NCI-H69 (cell line): Measurements from ENCODE around the gene NIN.

Experiments
- DNase-seq: peaks from one replicate; lab custom pipeline; 2025; lab: John Stamatoyannopoulos, UW

NIN gene, protein sequence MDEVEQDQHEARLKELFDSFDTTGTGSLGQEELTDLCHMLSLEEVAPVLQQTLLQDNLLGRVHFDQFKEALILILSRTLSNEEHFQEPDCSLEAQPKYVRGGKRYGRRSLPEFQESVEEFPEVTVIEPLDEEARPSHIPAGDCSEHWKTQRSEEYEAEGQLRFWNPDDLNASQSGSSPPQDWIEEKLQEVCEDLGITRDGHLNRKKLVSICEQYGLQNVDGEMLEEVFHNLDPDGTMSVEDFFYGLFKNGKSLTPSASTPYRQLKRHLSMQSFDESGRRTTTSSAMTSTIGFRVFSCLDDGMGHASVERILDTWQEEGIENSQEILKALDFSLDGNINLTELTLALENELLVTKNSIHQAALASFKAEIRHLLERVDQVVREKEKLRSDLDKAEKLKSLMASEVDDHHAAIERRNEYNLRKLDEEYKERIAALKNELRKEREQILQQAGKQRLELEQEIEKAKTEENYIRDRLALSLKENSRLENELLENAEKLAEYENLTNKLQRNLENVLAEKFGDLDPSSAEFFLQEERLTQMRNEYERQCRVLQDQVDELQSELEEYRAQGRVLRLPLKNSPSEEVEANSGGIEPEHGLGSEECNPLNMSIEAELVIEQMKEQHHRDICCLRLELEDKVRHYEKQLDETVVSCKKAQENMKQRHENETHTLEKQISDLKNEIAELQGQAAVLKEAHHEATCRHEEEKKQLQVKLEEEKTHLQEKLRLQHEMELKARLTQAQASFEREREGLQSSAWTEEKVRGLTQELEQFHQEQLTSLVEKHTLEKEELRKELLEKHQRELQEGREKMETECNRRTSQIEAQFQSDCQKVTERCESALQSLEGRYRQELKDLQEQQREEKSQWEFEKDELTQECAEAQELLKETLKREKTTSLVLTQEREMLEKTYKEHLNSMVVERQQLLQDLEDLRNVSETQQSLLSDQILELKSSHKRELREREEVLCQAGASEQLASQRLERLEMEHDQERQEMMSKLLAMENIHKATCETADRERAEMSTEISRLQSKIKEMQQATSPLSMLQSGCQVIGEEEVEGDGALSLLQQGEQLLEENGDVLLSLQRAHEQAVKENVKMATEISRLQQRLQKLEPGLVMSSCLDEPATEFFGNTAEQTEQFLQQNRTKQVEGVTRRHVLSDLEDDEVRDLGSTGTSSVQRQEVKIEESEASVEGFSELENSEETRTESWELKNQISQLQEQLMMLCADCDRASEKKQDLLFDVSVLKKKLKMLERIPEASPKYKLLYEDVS (N-terminal part only)

DNA sequence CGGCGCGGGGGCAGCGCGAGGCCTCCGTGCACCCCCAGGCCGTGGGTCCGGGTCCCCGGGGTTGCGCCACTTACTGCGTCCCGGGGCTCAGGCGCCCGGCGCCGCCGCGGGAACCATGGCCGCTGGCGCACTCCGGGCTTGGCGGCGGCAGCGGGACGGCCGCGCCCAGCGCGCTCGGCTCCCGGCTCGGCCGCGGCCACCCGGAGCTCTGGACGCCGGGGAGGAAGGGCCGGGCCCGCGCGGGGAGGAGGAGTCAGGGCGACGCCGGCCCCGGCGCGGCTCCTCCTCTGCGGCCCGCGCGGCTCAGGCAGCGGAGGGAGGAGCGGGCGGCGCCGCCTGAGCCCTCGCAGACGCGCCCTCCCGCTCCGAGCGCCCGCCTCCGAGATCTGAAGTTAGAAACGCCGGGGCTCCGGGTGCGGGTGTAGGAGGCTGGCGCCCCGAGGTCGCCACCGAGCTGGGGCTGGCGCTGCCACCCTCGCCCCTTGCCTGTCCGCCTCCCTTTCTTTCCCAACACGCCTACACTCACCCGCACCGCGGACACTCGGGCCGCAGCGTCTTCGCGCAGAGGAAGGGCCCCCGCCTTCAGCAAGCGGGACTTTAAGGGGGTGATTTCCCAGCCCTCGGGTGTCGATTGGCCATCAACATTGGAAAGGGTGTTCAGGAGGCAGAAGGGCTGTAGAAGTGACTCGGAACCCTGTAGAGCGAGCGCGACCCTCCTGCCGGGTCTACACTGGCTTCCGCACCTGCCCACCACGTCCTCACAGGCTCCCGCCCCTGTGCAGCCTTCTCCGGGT is at the start of gene NIN:
NIN (minus strand) TSS at position 231 of the 794 bp plus-strand sequence. CDS start 9,106 bp downstream, outside the sequence.
- peak; percentile 93 for DNase-seq

DNA sequence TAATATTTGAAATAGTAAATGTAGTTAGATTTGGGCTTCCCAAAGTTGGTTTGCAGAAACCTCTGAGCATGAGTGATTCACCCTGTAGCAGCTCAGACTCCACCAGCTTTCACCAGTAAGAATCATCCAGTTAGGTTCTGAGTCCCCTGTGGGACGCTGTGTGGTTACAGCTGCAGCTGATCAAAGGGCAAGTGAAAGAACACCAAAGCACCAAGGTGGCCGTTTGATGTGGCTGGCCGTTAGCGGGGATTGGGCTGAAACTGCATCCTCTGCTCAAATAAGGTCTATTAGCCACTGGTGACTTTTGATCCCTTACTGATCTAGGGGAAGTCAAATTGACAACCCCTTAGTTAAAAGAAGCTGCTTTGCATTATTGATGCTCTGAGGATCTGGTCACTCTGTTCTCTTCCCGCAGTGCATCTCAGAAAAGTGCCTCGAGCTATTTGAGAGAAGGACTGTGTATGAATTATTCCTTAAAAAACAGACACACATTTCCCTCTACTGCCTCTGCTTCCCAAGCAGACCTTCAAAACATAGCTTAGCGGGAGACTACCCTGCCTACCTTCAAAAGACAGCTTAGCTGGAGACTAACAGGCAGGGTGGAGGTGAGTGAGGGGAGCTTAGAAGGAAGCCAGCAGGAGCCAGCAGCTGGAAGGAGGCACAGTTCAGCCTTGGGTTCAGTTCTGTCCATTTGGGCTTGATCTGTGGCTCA is 44.6 kb upstream of the NIN start:
- DNase-seq = peak; percentile 56

DNA sequence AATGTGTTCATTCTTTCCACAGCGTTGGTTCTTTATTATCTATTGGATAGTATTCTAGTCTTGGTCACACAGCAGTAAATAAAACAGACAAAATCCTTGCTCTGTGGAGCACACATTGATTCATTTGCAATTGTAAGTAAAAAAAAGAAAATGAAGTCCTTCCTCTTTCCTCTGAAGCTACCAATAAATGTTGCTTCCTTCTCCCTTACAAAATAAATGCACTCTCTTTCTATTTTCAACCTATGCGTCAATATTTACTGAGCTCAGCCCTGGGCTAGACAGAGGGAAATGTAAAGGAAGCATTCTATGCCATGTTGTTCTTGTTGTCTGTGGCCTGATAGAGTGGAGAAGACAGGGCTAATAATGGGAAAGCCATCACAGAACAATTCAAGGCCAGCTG is 43.8 kb upstream of the NIN start:
- peak; percentile 66 for DNase-seq

DNA sequence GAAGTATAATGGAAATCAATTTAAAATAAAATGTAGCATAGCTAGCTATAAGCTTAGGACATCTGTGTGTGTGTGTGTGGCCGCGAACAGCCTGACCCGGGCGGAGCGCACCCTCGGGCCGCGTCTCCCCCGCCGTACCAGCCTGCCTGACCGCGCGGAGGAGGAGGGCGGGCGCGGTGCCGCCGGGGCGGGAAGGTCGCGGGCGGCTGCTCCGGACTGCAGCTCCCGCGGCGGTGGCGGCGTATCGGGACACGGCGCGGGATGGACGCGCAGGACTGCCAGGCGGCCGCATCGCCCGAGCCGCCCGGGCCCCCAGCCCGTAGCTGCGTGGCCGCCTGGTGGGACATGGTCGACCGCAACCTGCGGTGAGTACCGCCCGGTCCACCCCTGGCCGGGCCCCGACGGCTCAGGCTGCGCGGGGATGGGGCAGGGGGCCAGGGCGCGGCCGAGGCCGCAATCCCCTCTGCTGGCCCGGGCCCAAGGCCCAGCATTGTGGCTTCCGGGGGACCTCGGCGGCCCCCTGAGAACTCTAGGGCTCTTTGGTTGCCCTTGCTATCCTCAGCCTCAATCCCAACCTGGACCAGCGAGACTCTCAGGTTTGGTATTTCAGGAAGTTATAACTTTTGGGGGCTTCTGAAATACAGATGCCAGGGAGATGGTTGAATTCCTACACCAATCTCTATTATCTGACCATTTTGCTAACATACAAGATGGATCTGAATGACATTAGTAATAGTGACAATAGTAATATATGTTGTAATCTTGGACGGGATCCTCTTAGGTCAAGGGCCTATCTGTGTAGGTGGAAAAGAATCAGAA is 41.2 kb upstream of the NIN start, which contains the start of gene ABHD12B:
ABHD12B (plus strand) TSS at position 140 of the 819 bp plus-strand sequence; CDS start at position 262, 122 bp downstream.
- DNase-seq = no peak

DNA sequence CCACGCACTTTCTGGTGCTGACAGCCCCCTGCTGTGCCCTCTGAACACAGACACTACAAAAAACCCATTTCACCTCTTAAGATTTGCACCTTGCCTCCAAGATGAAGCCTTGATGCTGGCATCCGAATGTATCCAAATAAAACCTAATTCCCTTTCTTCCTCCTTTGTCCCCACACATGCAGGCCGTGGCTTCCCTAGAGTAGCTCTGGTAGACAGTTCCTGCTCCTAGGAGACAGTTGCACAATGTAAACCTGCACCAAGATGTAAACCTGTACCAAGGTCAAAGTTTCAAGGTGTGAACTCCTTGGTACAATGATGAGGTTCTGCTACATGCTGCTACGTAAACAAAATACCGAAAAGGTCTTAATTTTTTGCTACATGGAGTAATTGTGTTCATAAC is 40.3 kb upstream of the NIN start:
- peak; percentile 46 for DNase-seq

DNA sequence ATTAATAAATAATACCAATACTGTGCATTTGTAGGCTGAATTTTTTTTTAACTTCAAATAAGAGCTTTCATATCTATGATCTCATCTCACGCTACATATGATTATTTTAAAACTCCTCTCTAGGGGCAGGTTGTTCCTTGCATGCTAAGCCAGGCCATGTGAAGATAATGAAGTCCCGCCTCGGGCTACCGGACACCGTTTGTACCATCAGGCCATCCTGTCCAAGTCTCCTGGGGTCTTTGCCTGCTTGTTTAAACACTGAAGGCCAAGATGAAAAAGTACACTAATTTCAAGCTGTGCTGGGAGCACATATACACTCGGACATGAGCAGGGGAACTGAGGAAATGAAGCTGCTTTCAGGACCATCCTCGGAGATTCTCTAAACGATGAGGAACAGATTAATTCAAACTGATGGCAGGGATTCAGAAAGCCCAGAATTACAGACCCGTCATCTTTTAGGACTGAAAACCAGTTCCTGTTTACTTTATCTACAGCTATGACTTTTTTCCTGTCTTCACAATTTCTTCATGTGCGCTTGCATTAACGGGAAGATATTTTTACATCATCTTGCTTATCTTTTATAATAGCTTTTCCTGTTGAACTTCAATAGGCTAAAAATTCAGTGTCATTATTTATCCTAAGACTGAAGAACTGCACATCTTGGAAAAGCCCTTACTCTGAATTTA is 34.6 kb upstream of the NIN start:
- peak; percentile 68 for DNase-seq

DNA sequence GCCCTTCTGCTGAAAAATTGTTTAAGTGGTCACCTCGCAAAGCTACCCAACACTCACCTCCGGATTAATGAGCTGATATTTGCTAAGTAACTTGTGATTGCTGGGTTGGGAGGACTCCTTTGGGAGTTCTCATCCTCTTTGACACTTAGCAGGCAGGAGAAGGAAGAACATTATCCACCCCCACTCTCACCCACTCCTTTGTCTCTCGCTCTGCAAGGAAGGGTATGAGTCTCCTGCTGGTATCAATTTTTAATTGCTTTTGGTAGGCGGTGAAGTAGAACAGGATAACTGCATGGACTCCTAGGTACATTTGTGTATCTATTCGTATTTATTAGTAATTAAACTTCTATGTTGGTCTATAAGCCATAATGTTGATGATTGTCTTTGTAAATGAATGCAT is 34.0 kb upstream of the NIN start:
- DNase-seq = peak; percentile 80

DNA sequence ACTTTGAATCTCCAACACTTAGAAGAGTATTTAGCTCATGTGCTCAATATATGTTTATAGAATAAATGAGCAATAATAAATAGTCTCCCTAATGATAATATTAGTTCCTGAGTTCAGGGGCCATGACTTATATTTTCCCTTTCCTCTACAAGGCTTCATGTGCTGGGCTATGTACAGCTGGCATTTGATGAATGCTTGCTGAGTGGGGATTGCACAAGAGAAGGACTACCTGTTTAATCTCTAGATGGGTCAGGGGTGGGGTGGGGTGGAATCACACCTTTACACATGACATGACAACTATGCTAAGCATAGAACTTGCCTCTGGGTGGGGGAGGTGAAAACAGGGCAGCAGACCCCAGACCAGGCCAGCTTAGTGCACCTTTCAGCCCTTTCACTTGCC is 33.3 kb upstream of the NIN start:
- no peak for DNase-seq

DNA sequence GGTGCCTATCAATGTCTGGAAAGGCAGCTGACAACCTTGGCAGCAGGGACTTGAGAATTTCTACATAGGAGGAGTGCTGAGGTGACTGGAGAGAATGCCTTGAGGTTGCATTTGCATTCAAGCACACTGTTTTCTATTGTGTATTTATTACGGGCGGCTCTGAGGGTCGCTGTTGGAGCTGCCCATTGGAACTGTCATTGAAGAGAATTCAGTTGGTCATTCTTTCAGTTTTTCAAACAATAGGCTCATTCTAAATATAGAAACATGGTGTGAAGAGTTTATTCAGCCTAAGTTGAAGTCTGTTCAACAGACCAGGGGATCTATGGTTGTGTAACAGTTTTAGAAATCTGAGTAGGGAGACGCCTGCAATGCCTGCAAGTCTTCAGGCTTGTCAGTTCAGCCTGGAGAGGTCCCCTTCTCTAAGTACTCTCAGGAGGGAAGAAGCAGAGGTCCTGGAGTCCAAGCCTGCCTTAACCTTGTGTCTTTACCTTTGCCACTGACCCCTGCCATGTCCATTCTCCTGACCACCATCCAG is 31.1 kb upstream of the NIN start:
- DNase-seq = no peak

DNA sequence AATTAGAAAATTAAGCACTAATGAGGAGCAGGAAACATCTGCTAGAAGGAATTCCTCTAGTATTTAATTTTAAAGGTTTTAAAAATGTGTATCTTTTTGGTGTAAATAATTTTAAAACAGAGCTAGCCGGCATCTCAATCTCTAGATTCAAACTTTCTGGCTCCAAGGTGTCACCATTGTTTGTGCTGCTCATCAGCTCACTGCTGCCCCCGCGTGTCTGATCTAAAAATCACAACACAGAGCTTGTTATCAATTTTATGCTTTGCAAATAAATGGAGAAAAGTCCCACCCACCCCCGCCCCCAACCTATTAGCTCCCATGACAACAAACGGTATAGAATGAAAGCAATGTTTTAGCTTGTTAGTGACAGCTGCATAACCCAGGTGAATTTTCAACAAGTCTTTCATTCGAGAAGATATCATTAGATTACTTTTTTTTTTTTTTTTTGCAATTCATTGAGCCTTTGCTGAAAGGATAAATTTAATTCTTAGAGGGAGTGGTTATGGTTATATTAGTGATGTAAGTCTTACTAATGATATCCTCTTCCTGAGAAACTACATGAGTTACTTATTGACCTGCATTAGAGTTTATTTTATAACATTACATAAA is 29.6 kb upstream of the NIN start:
- DNase-seq = peak; percentile 95

DNA sequence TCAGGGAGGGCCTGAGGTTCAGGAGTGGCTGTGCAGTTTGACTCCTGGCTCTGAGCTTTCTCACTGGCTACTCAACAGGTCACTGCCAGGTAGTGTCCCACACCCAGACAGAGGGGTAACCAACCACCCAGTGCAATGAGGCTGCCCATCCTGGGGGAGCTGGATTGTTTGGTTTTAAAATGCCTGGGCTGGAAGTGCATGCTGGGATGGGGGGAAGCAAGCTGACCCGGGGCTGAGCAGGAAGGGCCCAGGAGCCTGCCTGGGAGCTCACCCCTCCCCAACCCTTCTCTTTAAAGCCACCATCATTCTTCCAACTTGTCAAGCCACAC is 28.3 kb upstream of the NIN start:
- no peak for DNase-seq

DNA sequence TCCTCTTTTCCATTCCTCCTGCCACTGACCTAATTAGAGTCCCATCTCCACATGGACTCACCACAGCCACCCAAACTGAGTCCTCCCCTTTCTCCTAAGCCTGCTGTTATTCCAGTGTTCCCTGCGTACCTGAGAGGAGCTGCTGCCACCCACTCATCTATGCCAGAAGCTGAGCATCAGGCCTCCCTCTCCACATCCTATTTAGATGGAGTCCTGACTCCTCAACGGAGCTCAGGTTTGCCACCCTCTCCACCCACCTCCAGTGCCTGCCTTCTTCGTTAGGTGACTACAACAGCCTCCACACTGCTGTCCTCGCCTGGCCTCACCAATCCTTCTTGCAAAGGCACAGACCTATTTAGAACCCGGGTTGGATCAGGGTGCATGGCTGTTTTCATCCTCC is 25.7 kb upstream of the NIN start:
- DNase-seq = no peak

DNA sequence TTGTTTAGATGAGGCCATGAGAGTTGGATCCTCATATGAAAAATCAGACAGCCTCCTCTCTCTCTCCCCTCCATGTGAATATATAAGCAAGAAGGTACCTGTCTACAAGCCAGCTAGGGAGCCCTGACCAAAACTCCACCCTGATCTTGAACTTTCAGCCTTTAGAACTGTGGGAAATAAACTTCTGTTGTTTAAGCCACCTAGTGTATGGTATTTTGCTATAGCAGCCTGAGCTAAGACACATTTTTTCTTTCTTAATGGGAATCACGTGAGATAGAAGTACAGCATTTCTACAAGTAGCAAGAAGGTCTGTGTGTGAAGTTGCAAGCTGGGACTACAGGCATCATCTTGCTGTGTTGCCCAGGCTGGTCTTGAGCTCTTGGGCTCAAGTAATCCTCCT is 24.6 kb upstream of the NIN start:
- no peak for DNase-seq

DNA sequence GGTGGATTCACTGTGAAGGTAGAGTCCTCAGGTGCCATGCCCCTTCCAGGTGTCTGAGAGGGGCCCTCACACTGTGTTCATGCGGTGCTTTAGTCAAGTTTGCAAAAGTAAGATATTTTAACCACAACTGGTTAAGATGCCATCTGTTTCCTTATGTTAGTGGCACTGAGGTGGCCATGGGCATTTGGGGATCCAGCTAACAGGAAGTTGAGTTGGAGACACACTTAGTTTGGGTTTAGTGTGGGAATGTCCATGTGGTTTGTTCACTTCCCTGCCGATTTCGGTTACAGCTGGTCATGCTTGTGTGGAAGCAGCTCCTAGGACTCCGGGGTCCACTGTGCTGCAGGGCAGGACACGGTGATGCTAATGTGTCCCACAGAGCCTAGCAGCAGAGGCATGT is 23.6 kb upstream of the NIN start:
- no peak for DNase-seq

DNA sequence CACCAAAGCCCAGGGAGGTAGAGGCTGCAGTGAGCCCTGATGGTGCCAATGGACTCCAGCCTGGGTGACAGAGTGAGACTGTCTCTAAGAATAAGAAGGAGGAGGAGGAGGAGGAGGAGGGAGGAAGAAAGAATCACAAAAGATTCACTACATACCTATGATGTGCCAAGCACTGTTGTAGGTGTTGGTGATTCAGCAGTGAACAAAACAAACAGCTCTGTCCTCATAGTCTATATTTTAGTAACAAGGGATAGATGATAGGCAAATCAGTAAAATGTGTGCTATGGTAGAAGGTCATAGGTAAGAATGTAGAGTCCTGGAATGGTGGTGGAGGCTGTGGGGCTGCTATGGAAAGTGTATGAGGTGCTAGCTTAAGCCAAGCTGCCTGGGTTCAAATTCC is 22.9 kb upstream of the NIN start:
- no peak for DNase-seq

DNA sequence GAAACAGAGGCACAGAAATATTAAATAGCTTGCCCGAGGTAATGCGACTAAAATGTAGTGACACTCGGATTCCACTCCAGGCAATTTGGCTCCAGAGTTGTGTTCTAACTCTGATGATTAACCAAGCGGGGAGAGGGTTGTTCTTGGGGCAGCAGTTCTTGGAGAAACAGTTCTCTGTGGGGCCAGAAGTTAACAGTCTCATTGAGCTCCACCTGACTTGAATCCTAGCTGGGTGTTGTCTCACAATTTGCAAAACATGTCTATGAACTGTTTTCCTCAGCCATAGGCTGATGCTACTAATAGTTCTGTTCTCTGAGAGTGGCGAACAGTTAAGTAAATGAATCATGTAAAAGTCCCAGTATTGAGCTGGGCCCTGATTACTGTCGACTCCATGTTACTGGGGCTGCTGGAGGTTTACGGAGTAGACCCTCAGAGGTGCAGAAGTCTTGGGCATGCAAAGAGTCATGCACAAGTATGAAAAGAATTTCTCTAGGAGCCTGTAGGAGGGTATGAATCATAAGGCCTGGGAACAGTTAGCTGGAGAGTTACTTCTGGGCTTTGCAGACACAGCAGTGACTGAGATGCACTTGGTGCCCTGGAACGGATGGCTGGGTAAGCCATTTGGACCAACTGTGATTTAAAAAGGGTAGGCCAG is 15.4 kb upstream of the NIN start:
- no peak for DNase-seq

DNA sequence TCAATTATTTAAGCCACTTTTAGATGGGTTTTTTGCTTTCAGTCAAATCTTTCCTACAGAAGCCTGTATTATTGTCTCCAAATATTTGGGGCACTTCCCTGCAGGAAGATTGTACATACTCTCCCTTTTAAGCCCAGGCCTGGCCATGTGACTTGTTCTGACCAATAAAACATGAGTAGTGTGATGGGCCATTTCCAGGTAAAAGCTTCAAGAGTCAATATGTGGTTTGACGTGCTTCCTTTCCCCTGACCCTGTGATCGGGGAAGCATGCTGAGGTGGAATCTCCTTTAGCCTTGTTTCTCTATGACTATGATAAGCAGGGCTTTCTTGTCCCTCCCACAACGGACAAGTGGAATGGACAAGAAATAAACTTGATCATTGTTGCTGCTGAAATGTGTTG is 14.2 kb upstream of the NIN start:
- DNase-seq = no peak

DNA sequence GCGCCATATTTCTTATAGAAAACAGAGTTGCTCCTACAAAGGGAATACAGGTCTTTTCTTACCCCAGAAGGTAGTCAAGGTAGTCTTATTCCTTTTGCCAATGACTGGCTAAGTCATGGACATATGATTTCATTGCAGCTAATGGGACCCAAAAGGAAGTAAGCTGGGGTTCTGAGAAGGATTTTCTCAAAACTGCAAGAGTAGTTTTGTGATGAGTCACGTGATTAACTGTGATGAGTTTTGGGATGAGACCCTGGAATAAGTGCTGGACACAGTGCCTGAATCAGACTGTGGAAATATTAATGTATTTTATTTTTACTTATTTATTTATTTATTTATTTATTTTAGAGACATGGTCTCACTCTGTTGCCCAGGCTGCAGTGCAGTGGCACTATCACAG is 13.4 kb upstream of the NIN start:
- no peak for DNase-seq
